Measurements from ENCODE around the gene CCDC30.

Gene CCDC30

GRCh38 chr1:42700006-42700405 is 236.9 kb downstream of the CCDC30 start:
- DNase-seq, result no peak

DNA sequence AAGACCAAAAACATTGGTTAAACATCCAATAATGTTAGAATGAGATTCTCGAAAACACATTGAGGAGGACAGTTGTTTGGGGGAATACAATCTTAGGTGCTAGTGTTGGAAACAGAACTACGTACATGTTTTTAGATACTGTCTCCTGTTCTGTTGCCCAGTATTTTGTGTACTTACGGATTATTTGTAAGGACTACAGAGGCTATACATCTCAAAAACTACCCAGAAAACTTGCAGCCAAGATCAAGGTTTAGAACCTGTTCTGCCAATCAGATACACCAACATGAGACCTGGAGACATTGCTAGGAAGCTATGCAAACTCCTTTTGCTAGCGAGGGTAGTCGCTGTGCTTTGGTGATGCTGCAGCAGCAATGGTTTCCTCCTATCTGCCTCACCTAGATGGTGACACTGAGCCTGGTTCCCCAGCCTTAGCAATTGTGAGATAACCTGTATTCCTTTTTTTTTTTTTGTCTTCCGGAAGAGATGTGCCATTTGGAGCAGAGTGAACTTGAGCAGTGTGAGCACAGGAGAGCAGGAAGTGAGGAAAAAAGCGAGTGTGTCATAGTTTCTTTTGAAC is 240.9 kb downstream of the CCDC30 start:
- DNase-seq, result no peak
